ENCODE data around the gene SLC22A17.

DNA sequence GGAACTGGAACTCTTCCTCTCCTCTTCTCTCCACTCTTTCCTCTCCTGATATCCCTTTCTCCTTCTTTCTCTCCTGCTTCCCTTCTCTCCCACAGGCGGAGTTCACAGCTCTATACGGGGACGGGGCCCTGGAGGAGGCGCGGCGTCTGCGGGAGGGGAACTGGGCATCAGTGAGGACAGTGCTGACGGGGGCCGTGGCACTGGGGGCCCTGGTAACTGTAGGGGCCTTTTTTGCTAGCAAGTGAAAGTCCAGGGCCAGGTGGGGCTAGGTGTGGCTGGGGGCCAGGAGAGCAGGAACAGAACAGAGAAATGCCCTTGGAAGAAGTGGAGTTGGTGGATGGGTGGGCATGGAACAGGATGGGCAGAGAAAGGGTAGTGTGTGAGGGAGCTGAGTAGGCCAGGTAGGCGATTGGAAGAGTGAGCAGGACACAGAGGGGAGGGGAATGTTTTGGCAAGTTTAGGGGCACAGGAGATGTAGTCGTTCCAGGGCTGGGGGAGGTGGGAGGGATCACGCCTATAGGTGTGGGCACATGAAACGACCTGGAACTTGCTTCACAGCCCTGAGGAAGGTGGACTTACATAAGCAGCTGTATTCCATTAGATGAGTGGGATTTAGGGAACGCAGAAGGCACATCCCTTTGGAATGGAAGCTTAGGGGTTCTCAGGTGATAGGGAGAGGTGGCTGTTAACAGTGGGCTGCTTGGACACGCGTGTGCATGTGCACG lies 43.8 kb downstream of the SLC22A17 start:
- TF ChIP-seq, protein P1, sequence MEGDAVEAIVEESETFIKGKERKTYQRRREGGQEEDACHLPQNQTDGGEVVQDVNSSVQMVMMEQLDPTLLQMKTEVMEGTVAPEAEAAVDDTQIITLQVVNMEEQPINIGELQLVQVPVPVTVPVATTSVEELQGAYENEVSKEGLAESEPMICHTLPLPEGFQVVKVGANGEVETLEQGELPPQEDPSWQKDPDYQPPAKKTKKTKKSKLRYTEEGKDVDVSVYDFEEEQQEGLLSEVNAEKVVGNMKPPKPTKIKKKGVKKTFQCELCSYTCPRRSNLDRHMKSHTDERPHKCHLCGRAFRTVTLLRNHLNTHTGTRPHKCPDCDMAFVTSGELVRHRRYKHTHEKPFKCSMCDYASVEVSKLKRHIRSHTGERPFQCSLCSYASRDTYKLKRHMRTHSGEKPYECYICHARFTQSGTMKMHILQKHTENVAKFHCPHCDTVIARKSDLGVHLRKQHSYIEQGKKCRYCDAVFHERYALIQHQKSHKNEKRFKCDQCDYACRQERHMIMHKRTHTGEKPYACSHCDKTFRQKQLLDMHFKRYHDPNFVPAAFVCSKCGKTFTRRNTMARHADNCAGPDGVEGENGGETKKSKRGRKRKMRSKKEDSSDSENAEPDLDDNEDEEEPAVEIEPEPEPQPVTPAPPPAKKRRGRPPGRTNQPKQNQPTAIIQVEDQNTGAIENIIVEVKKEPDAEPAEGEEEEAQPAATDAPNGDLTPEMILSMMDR (IDR thresholded peaks at IDR 0.05; ENCODE audit: poor library complexity): no peak
- TF ChIP-seq EZH2phosphoT487 (IDR thresholded peaks at IDR 0.05; ENCODE audit: low read depth, severe bottlenecking, unreplicated experiment): no peak

Measured in hepatocyte (in vitro differentiated cells).